Mucosa of stomach (tissue), 1 donor: ENCODE measurements around the gene JSRP1.

ENCODE experiments used
- H3K27me3 ChIP-seq: one replicate; pipeline ENCODE4 v1.7.0; 2013; ENCODE audit warnings: mild to moderate bottlenecking, low read length; ENCODE audit not compliant: control insufficient read depth, insufficient read depth
- H3K36me3 ChIP-seq: one replicate; pipeline ENCODE4 v1.7.0; 2013; ENCODE audit warnings: low read length; ENCODE audit not compliant: control insufficient read depth, insufficient read depth
- H3K4me1 ChIP-seq: one replicate; pipeline ENCODE4 v1.7.0; 2013; ENCODE audit warnings: mild to moderate bottlenecking, low read length; ENCODE audit not compliant: control insufficient read depth, insufficient read depth
- H3K4me3 ChIP-seq: one replicate; pipeline ENCODE4 v1.7.0; 2013; ENCODE audit warnings: low read length
- H3K9ac ChIP-seq: one replicate; pipeline ENCODE4 v1.7.0; 2013; ENCODE audit warnings: mild to moderate bottlenecking, low read length, moderate library complexity
- H3K9me3 ChIP-seq: one replicate; pipeline ENCODE4 v1.7.0; 2013; ENCODE audit warnings: mild to moderate bottlenecking, low read length, moderate library complexity; ENCODE audit not compliant: control insufficient read depth
- donor health status: Pancreatic carcinoma.

JSRP1 gene

GRCh38 chr19:2245273-2245672 is 10.9 kb downstream of the JSRP1 start:
- Histone ChIP-seq H3K4me1 (peaks cover 22% of the 10 kb centered on the region), H3K9ac (no peak overlapping the region), H3K36me3 (peaks cover 21% of the 10 kb centered on the region)

GRCh38 chr19:2244486-2244885 is 11.7 kb downstream of the JSRP1 start:
- Histone ChIP-seq H3K36me3 (peaks cover 21% of the 10 kb centered on the region), H3K9ac (no peak overlapping the region), H3K27me3 (peaks cover 11% of the 10 kb centered on the region), H3K4me1 (peaks cover 28% of the 10 kb centered on the region), H3K4me3 (no peak overlapping the region), H3K9me3 (no peaks in the 10 kb centered on the region)

More at GRCh38 chr19:2245273-2245672, 10.9 kb downstream of the JSRP1 start:
- H3K9me3 ChIP-seq, result no peaks in the 10 kb centered on the region
- no peak overlapping the region for H3K4me3 ChIP-seq
- H3K27me3 ChIP-seq, result peaks cover 19% of the 10 kb centered on the region

GRCh38 chr19:2244125-2244411 is 12.1 kb downstream of the JSRP1 start:
- H3K36me3 ChIP-seq, result peaks cover 21% of the 10 kb centered on the region
- no peak overlapping the region for H3K4me3 ChIP-seq
- no peaks in the 10 kb centered on the region for H3K9me3 ChIP-seq
- H3K9ac ChIP-seq, result no peak overlapping the region
- peaks cover 7% of the 10 kb centered on the region for H3K27me3 ChIP-seq
- peaks cover 30% of the 10 kb centered on the region for H3K4me1 ChIP-seq

- no peaks in the 10 kb centered on the region for H3K9me3 ChIP-seq
- peaks cover 34% of the 10 kb centered on the region for H3K4me1 ChIP-seq
- peaks cover 1% of the 10 kb centered on the region for H3K27me3 ChIP-seq
- H3K36me3 ChIP-seq, result peaks cover 21% of the 10 kb centered on the region
- H3K9ac ChIP-seq, result peak overlapping the region; percentile 10
- H3K4me3 ChIP-seq, result no peak overlapping the region
These were observed 12.7 kb downstream of the JSRP1 start for GRCh38 chr19:2243274-2244124.

- Histone ChIP-seq H3K9ac (no peak overlapping the region), H3K4me1 (peaks cover 39% of the 10 kb centered on the region), H3K36me3 (peaks cover 21% of the 10 kb centered on the region), H3K27me3 (no peaks in the 10 kb centered on the region), H3K4me3 (no peak overlapping the region), H3K9me3 (no peaks in the 10 kb centered on the region)
These were observed 13.4 kb downstream of the JSRP1 start for GRCh38 chr19:2242816-2243215.

GRCh38 chr19:2242092-2242537 is 14.1 kb downstream of the JSRP1 start:
- H3K9ac ChIP-seq, result no peak overlapping the region
- peaks cover 21% of the 10 kb centered on the region for H3K36me3 ChIP-seq
- H3K4me1 ChIP-seq, result peaks cover 43% of the 10 kb centered on the region

GRCh38 chr19:2240881-2241760 is 15.1 kb downstream of the JSRP1 start:
- Histone ChIP-seq H3K9me3 (no peaks in the 10 kb centered on the region), H3K4me1 (peaks cover 43% of the 10 kb centered on the region), H3K27me3 (no peaks in the 10 kb centered on the region), H3K36me3 (peaks cover 21% of the 10 kb centered on the region), H3K4me3 (no peak overlapping the region), H3K9ac (no peak overlapping the region)

More at GRCh38 chr19:2242092-2242537, 14.1 kb downstream of the JSRP1 start:
- no peak overlapping the region for H3K4me3 ChIP-seq
- no peaks in the 10 kb centered on the region for H3K9me3 ChIP-seq
- no peaks in the 10 kb centered on the region for H3K27me3 ChIP-seq

GRCh38 chr19:2239771-2240770 is 16.1 kb downstream of the JSRP1 start:
- no peak overlapping the region for H3K9ac ChIP-seq
- H3K4me1 ChIP-seq, result peaks cover 46% of the 10 kb centered on the region

GRCh38 chr19:2239173-2239572 is 17.0 kb downstream of the JSRP1 start:
- Histone ChIP-seq H3K27me3 (no peaks in the 10 kb centered on the region), H3K4me3 (no peak overlapping the region), H3K4me1 (peaks cover 53% of the 10 kb centered on the region), H3K9me3 (no peaks in the 10 kb centered on the region), H3K36me3 (peaks cover 7% of the 10 kb centered on the region), H3K9ac (no peak overlapping the region)

More at GRCh38 chr19:2239771-2240770, 16.1 kb downstream of the JSRP1 start:
- H3K36me3 ChIP-seq, result peaks cover 12% of the 10 kb centered on the region
- H3K9me3 ChIP-seq, result no peaks in the 10 kb centered on the region
- no peaks in the 10 kb centered on the region for H3K27me3 ChIP-seq
- H3K4me3 ChIP-seq, result no peak overlapping the region

GRCh38 chr19:2237869-2238153 is 18.4 kb downstream of the JSRP1 start:
- Histone ChIP-seq H3K4me3 (peak overlapping the region; percentile 14), H3K4me1 (peaks cover 61% of the 10 kb centered on the region), H3K36me3 (no peaks in the 10 kb centered on the region), H3K9me3 (no peaks in the 10 kb centered on the region), H3K9ac (peak overlapping the region; percentile 71), H3K27me3 (no peaks in the 10 kb centered on the region)

- Histone ChIP-seq H3K4me3 (peak overlapping the region; percentile 14), H3K27me3 (no peaks in the 10 kb centered on the region), H3K9ac (peak overlapping the region; percentile 71), H3K4me1 (peaks cover 60% of the 10 kb centered on the region), H3K9me3 (no peaks in the 10 kb centered on the region), H3K36me3 (no peaks in the 10 kb centered on the region)
These were observed 19.0 kb downstream of the JSRP1 start for GRCh38 chr19:2237051-2237868.
